HG03378 (cell line): Measurements from ENCODE around the gene APOC3.

Experiments used
- ATAC-seq: cut with Tn5 transposase; IDR thresholded peaks from one replicate; pipeline ENCODE4 v1.9.1; 2021; ENCODE audit warnings: mild to moderate bottlenecking, moderate library complexity; ENCODE audit not compliant: unreplicated experiment

APOC3 gene

DNA sequence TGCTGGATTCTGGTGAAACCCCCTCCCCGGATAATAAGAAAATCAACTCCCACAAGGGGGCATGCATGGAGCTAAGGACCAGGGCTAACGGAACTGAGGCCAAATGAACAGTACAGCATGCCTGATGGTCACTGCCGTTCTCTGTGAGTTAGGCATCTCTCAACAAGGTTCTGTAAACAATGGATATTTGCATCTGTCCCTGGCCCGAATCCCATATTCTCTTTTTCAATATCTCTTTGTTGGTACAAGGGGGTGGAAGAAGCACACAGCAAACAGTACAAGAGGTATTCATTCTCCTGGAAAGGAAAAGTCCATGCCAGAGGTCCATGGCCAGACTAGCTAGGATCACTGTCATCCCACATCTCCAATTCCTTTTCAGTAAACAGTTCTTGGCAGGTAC is 39.9 kb downstream of the APOC3 start:
- no peak for ATAC-seq

GRCh38 chr11:116870054-116870453 is 40.3 kb downstream of the APOC3 start:
- ATAC-seq = no peak

- no peak for ATAC-seq
Measured at GRCh38 chr11:116871248-116871647, 41.5 kb downstream of the APOC3 start.

DNA sequence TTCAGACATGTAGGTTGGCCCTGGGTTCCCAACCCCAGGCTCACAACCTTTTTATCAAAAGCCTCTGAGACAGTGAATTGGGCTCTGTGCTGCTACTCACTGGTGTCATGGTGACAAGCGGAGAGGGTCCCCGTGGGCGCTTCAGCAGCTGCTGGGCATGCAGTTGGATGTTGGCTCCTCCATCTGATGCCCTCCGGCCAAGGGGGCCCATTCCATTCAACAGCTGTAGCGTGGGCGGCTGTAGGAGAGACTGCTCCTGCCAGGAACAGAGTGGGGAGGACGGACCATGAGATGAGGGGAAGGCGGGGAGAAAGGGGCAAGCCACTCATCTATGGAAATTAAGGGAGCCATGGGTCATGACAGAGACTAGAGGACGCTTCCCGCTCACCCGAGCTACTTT is 43.7 kb downstream of the APOC3 start:
- ATAC-seq = no peak

DNA sequence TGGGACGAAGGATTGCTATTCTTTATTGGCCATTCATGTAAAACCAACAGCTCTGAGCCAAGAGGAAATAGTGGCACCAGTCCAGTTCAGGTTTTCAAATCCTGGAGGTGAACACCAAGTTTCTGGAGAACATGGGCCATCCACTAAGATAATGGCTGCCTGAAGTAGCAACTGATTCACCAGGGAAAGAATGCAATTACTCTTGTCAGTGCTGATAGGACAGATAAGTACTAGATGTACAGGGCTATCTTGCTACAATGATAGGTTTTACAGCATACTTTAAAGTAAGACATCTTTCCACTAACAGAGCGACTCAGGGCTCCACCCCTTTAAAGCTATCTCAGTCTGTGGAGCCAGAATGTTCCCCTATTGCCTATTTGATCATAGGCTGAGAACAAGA is 44.5 kb downstream of the APOC3 start:
- no peak for ATAC-seq

DNA sequence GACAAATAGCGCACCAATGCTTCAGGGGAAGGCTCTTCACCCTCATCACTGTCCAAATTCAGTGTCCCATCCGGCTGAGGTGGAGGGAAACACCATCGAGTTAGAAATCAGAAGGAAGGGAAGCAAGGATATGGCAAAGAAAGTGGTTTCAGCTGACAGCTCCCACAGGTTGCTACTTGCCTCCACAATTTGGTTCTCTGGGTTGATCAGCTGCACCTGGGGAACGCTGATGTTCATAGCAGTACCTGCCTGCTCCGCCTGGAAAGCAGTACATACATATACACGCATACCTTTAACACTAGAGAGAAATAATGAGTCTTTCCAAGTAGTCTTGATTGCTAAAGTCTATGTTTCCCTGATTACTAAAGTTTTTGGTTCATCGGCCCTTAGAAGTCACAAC is 45.5 kb downstream of the APOC3 start:
- no peak for ATAC-seq

DNA sequence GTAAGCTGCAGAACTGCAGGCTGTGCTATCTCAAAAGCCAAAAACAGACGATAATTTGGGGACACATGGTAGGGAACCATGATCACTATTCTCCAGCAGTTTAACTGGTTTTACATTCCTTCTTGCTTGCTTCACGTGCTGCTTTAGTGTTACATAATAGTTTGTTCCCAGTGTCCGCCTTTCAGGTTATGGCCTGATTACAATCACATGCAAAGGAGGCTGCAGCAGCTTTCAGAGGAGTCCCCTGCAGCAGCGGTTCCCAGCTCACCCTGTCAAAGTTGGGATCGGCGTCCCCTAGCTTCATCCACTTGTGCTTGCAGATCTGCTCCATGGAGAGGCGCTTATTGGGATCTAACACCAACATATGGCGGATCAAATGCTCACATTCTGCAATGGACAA is 46.9 kb downstream of the APOC3 start:
- ATAC-seq = no peak

DNA sequence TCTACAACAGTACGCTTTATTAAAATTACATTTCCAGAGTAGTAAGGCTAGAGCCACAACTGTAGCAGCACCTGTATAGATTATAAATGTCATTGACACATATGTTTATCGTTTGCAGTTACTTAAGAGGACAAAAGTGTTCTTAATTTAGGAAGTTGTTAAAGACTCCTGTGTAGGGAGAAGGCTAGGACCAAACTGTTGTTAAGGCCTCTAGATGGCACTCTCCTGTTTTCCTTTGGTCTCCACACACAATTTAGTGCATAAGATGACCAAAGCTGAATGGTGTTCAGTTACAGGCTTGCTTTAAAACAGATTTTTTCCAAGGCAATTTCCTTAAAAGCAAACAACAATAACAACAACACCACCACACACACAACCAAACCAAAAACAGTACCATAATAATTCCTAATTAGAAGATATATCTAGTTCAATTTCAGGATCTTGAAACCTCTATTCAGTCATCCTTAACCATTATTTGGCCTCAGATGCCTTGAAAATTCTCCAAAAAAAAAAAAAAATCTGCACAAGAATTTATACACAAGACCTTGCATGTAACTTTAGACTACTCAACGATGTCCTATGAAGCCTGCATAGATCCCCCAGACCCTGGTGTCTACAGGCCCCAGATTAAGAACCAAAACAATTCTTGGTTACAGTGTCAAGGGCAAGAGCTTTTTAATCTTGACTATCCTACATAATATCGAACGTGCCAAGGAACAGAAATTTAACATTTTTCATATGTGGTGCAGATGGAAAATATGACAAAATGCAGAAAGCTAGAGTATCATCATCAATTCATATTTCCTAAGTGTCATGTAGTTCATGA is 50.3 kb downstream of the APOC3 start:
- no peak for ATAC-seq

- ATAC-seq = no peak
Measured at GRCh38 chr11:116881143-116881542, 51.4 kb downstream of the APOC3 start.

DNA sequence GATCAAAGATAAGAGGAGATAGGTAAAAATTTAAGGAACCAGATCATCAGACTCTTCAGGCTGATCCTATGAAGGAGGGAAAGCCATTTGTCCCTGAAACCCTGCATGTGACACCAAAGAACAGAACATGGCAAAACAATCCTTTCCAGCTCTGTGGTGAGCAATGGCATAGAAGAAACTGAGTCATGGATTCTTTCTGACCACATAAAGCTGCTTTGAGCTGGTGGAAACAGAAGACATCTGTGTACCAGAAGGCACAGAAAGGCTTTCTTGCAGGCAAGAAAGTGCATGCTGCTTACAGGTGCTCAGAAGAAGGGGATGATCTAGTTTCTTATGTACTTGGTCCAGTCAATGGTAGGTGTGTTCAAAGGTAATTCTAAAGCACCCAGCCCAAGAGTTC is 52.7 kb downstream of the APOC3 start:
- ATAC-seq = no peak
